Neural progenitor cell (in vitro differentiated cells): ENCODE results near the gene CCT2. TPM values are rescaled to one million over a fixed set of nuclear protein-coding genes. Genes with fewer than 3 reads are reported as not detected.
A peak's percentile ranks its signal among the peaks of the same experiment; 100 is the strongest.

Experiments
- DNase-seq: peaks from one replicate; pipeline ENCODE4 v3.0.0-alpha.2; 2016; ENCODE audit warnings: low spot score
- H2AFZ ChIP-seq: fragments of 200-600 bp; sonication (generic); replicated peaks from 2 replicates; pipeline ENCODE4 v1.6.1; 2016; ENCODE audit warnings: antibody characterized with exemption
- H3F3A ChIP-seq: fragments of 200-600 bp; sonication (generic); 2 replicates; pipeline ENCODE4 v1.6.1; 2016; ENCODE audit warnings: antibody characterized with exemption, low read depth
- H3K27ac ChIP-seq: fragments of 200-600 bp; sonication (generic); 2 replicates; pipeline ENCODE4 v1.5.1; 2016; ENCODE audit warnings: mild to moderate bottlenecking
- H3K27me3 ChIP-seq: fragments of 200-600 bp; sonication (generic); 2 replicates; pipeline ENCODE4 v1.6.1; 2016; ENCODE audit warnings: mild to moderate bottlenecking, moderate library complexity
- H3K36me3 ChIP-seq: fragments of 200-600 bp; sonication (generic); 2 replicates; pipeline ENCODE4 v1.5.1; 2016
- H3K4me1 ChIP-seq: fragments of 200-600 bp; sonication (generic); 2 replicates; pipeline ENCODE4 v1.6.1; 2016; ENCODE audit warnings: mixed run types
- H3K4me2 ChIP-seq: fragments of 200-600 bp; sonication (generic); 2 replicates; pipeline ENCODE4 v1.6.1; 2016
- H3K4me3 ChIP-seq: fragments of 200-600 bp; sonication (generic); 2 replicates; pipeline ENCODE4 v1.5.1; 2016
- H3K79me2 ChIP-seq: fragments of 200-600 bp; sonication (generic); 2 replicates; pipeline ENCODE4 v1.6.1; 2016; ENCODE audit warnings: low read depth
- H3K9ac ChIP-seq: fragments of 200-600 bp; sonication (generic); 2 replicates; pipeline ENCODE4 v1.6.1; 2016
- H3K9me3 ChIP-seq: fragments of 200-600 bp; sonication (generic); 2 replicates; pipeline ENCODE4 v1.5.1; 2016; ENCODE audit warnings: low read depth
- H4K20me1 ChIP-seq: fragments of 200-600 bp; sonication (generic); 2 replicates; pipeline ENCODE4 v1.6.1; 2016; ENCODE audit warnings: low read depth
- H3K27ac Mint-ChIP-seq: 3 replicates; pipeline ENCODE4 v1.8.0; 2021; ENCODE audit warnings: mixed read lengths
- H3K27me3 Mint-ChIP-seq: 2 replicates; pipeline ENCODE4 v1.8.0; 2022; ENCODE audit warnings: low read depth, mild to moderate bottlenecking, inconsistent platforms, moderate library complexity, mixed read lengths; ENCODE audit not compliant: insufficient read depth
- H3K36me3 Mint-ChIP-seq: 3 replicates; pipeline ENCODE4 v1.8.0; 2021; ENCODE audit warnings: mixed read lengths
- H3K4me1 Mint-ChIP-seq: 3 replicates; pipeline ENCODE4 v1.8.0; 2021; ENCODE audit warnings: mixed read lengths
- H3K4me3 Mint-ChIP-seq: 3 replicates; pipeline ENCODE4 v1.8.0; 2021; ENCODE audit warnings: mild to moderate bottlenecking, moderate library complexity, mixed read lengths
- H3K9me3 Mint-ChIP-seq: 3 replicates; pipeline ENCODE4 v1.8.0; 2020; ENCODE audit warnings: mixed read lengths
- EZH2 ChIP-seq: fragments of 200-600 bp; sonication (generic); IDR thresholded peaks from 2 replicates; pipeline ENCODE4 v1.6.1; 2017; ENCODE audit warnings: antibody characterized with exemption, mild to moderate bottlenecking, moderate library complexity
- EZH2phosphoT487 ChIP-seq: fragments of 200-600 bp; sonication (generic); IDR thresholded peaks from 2 replicates; pipeline ENCODE4 v1.6.1; 2017; ENCODE audit warnings: antibody characterized with exemption
- total RNA-seq: library from RNA; depleted of rRNA; stranded (reverse); fragments of >200 nt; gene quantifications from 2 replicates; pipeline ENCODE4 v1.2.3, GENCODE V29; 2015; ENCODE audit warnings: low replicate concordance
- TF ChIP-seq, protein P1 (sequence below): fragments of 200-600 bp; sonication (generic); IDR thresholded peaks from 2 replicates; pipeline ENCODE4 v1.5.1; 2017; ENCODE audit warnings: antibody characterized with exemption, mild to moderate bottlenecking

Gene CCT2
- total RNA-seq, 1 donor from 2014 or later, result 516 TPM

DNA sequence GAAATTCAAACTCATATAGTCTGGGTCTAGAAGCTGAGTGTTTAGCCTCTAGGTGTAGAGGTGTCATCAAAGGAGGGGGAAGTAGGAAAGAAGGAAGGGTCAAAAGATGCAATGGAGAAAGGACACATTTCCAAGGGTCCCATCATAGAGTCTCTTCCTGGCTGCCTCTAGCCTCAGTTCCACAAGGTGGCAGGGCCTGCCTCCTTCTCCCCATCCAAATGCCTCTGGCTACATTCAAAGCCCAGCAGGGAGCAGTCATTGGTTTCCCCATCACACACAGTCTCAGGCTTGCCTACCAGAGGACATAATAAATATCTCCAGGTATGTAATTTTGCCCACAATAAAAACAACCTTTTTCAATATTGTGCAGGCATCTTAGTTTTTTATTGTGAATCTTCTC is 2.1 kb upstream of the CCT2 start:
- Histone ChIP-seq H2AFZ (peak overlapping the region; percentile 62), H3K27ac (no peak overlapping the region), H3F3A (peaks cover 41% of the 10 kb centered on the region), H3K4me2 (no peak overlapping the region), H3K4me1 (peaks cover 16% of the 10 kb centered on the region), H3K27me3 (no peaks in the 10 kb centered on the region), H3K4me3 (no peak overlapping the region), H4K20me1 (peaks cover 15% of the 10 kb centered on the region), H3K79me2 (peaks cover 29% of the 10 kb centered on the region), H3K9ac (no peak overlapping the region), H3K9me3 (no peaks in the 10 kb centered on the region), H3K36me3 (peaks cover 16% of the 10 kb centered on the region)
- H3K36me3 Mint-ChIP-seq, result peaks cover 5% of the 10 kb centered on the region
- H3K4me1 Mint-ChIP-seq, result peaks cover 17% of the 10 kb centered on the region
- H3K27me3 Mint-ChIP-seq, result no peaks in the 10 kb centered on the region
- no peak overlapping the region for H3K4me3 Mint-ChIP-seq
- peak; percentile 55 for DNase-seq
- no peak for TF ChIP-seq EZH2
- TF ChIP-seq, protein P1, sequence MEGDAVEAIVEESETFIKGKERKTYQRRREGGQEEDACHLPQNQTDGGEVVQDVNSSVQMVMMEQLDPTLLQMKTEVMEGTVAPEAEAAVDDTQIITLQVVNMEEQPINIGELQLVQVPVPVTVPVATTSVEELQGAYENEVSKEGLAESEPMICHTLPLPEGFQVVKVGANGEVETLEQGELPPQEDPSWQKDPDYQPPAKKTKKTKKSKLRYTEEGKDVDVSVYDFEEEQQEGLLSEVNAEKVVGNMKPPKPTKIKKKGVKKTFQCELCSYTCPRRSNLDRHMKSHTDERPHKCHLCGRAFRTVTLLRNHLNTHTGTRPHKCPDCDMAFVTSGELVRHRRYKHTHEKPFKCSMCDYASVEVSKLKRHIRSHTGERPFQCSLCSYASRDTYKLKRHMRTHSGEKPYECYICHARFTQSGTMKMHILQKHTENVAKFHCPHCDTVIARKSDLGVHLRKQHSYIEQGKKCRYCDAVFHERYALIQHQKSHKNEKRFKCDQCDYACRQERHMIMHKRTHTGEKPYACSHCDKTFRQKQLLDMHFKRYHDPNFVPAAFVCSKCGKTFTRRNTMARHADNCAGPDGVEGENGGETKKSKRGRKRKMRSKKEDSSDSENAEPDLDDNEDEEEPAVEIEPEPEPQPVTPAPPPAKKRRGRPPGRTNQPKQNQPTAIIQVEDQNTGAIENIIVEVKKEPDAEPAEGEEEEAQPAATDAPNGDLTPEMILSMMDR, result peak; percentile 36
- no peak for TF ChIP-seq EZH2phosphoT487
- no peak overlapping the region for H3K27ac Mint-ChIP-seq
- H3K9me3 Mint-ChIP-seq, result no peaks in the 10 kb centered on the region

GRCh38 chr12:69588527-69588926 is 3.3 kb downstream of the CCT2 start:
- H3K9me3 ChIP-seq, result no peaks in the 10 kb centered on the region
- H3K4me3 Mint-ChIP-seq, result no peak overlapping the region
- H4K20me1 ChIP-seq, result peaks cover 15% of the 10 kb centered on the region
- no peak overlapping the region for H3K27ac ChIP-seq
- no peaks in the 10 kb centered on the region for H3K9me3 Mint-ChIP-seq
- TF ChIP-seq EZH2phosphoT487, result no peak
- no peak for TF ChIP-seq EZH2
- TF ChIP-seq, protein P1, result no peak
- no peak overlapping the region for H3K4me3 ChIP-seq
- H3K27me3 ChIP-seq, result no peaks in the 10 kb centered on the region
- no peak overlapping the region for H3K9ac ChIP-seq
- H3K36me3 ChIP-seq, result peaks cover 49% of the 10 kb centered on the region
- H3F3A ChIP-seq, result peaks cover 26% of the 10 kb centered on the region
- H3K79me2 ChIP-seq, result peaks cover 65% of the 10 kb centered on the region
- no peak overlapping the region for H3K27ac Mint-ChIP-seq
- peaks cover 11% of the 10 kb centered on the region for H3K4me1 Mint-ChIP-seq
- no peak overlapping the region for H3K4me2 ChIP-seq
- H3K27me3 Mint-ChIP-seq, result peaks cover 2% of the 10 kb centered on the region
- no peak overlapping the region for H2AFZ ChIP-seq
- peaks cover 16% of the 10 kb centered on the region for H3K4me1 ChIP-seq
- no peak for DNase-seq
- H3K36me3 Mint-ChIP-seq, result peaks cover 36% of the 10 kb centered on the region

GRCh38 chr12:69589082-69589481 is 3.8 kb downstream of the CCT2 start:
- no peaks in the 10 kb centered on the region for H3K27me3 ChIP-seq
- no peaks in the 10 kb centered on the region for H3K9me3 ChIP-seq
- peaks cover 55% of the 10 kb centered on the region for H3K36me3 ChIP-seq
- no peaks in the 10 kb centered on the region for H3K9me3 Mint-ChIP-seq
- H2AFZ ChIP-seq, result no peak overlapping the region
- no peak for DNase-seq
- TF ChIP-seq, protein P1, result no peak
- TF ChIP-seq EZH2, result no peak
- TF ChIP-seq EZH2phosphoT487, result no peak
- peaks cover 15% of the 10 kb centered on the region for H4K20me1 ChIP-seq
- H3F3A ChIP-seq, result peaks cover 21% of the 10 kb centered on the region
- H3K36me3 Mint-ChIP-seq, result peaks cover 39% of the 10 kb centered on the region
- H3K9ac ChIP-seq, result no peak overlapping the region
- peaks cover 9% of the 10 kb centered on the region for H3K4me1 Mint-ChIP-seq
- H3K4me2 ChIP-seq, result no peak overlapping the region
- H3K27ac ChIP-seq, result no peak overlapping the region
- H3K4me1 ChIP-seq, result peaks cover 16% of the 10 kb centered on the region
- H3K4me3 ChIP-seq, result no peak overlapping the region
- peaks cover 70% of the 10 kb centered on the region for H3K79me2 ChIP-seq
- H3K27me3 Mint-ChIP-seq, result peaks cover 2% of the 10 kb centered on the region
- no peak overlapping the region for H3K4me3 Mint-ChIP-seq
- no peak overlapping the region for H3K27ac Mint-ChIP-seq
